GM19035 (cell line): ENCODE data around the gene PTPRF.

ENCODE experiments used
- ATAC-seq: cut with Tn5 transposase; IDR thresholded peaks from one replicate; pipeline ENCODE4 v1.9.1; 2021; ENCODE audit not compliant: unreplicated experiment

Gene PTPRF

GRCh38 chr1:43653339-43653738, 122.7 kb downstream of the PTPRF start:
- no peak for ATAC-seq

GRCh38 chr1:43653893-43654292, 123.2 kb downstream of the PTPRF start:
- no peak for ATAC-seq

GRCh38 chr1:43655953-43656352, 125.3 kb downstream of the PTPRF start:
- no peak for ATAC-seq

GRCh38 chr1:43659212-43660166, 128.8 kb downstream of the PTPRF start:
- ATAC-seq, result no peak

DNA sequence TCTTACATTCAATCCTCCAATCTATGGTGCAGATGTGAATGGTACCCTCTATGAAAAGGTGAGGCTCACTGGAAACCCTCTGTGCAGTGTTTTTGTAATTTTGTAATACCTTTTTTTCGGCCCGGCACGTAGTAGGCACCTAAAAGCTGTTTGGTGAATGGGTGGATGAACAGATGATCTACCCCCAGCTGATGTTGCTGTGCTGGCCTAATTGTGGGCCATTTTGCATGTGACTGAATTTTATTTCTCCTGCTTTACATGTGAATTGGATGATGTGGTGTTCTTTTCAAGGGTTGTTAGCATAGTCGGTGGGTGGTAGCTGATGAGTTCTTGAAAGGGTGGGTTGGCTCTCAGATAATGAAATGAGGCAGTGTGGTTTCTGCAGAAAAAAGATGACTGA, 129.7 kb downstream of the PTPRF start:
- no peak for ATAC-seq

DNA sequence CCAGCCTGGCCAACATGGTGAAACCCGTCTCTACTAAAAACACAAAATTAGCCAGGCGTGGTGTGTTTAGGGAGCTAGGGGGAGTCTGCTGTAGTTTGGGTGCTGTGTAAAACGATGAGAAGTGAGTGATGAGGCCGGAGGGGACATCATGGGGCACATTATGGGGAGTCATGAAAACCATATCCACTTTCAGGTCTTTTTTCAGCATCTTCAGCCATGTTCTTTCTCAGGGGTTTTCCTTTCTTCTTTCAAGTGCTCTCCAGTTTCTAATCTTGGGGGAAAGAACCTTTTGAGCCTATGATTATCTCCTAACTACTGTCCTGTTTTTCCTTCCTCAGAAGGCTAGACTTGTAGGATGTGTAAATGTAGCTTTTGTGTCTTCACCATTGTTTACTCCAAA, 133.7 kb downstream of the PTPRF start:
- no peak for ATAC-seq

DNA sequence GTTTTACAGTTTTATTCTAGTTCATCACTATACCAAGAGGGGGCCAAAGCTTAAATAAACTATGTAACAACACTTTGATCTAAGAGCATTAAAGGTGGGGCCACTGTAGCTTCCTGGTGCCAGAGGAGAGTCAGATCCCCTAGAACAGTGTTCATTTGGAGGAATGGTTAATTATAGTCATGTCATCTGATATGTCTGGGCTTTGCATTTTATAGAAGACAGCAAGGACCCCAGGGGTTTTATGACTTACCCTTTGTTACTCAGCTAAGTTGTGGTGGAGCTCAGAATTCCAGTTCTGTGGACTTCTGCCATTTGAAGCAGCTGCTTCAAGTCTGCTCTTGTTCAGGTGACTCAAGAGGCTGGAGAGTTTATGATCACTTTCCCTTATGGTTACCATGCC, 135.9 kb downstream of the PTPRF start:
- no peak for ATAC-seq

DNA sequence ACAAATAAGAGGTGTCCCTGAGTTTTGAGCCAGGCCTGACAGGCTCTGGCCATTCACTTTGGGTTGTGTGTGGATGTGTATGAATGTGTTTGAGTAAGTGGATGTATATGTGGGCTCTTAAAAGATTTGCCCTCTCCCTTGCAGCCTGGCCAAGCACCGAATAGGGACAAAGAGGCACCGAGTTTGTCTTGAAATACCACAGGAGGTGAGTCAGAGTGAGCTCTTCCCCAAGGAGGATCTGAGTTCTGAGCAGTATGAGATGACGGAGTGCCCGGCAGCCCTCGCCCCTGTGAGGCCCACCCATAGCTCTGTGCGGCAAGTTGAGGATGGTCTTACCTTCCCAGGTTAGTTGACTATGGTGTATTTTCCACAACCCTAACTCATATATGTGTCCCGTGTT, 138.3 kb downstream of the PTPRF start:
- ATAC-seq, result no peak

DNA sequence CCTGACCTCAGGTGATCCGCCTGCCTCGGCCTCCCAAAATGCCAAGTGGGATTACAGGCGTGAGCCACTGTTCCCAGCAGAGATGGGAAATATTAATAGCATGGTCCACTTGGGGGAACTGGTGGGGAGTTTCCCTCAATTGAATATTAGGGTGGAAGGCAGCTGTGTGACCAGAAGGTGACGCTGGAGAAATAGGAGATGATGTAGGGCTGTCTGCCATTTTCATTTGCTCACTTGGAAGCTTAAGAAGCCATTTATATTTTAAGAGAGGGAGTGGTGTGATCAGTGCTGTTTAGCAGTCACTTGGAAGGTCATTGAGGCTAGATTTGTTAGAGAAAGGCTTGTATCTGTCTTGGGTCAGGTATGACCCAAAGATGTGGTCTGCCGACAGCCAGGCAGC, 139.2 kb downstream of the PTPRF start:
- ATAC-seq, result no peak

DNA sequence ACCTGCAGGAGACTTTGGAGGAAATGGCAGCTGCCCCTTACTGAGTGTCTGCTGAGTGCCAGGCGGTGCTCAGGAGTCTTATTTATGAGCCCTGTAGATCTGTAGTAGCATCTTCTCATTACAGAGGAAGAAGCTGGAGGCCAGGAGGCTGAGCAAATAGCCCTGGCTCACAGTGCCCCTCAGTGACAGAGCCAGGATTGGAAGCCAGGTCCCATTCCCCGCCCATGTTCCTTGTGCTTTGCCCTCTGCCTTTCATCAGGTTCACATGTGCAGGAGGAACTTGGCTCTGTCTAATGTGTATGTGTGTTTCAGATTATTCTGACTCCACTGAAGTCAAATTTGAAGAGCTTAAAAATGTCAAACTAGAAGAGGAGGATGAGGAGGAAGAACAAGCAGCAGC, 140.5 kb downstream of the PTPRF start:
- no peak for ATAC-seq

DNA sequence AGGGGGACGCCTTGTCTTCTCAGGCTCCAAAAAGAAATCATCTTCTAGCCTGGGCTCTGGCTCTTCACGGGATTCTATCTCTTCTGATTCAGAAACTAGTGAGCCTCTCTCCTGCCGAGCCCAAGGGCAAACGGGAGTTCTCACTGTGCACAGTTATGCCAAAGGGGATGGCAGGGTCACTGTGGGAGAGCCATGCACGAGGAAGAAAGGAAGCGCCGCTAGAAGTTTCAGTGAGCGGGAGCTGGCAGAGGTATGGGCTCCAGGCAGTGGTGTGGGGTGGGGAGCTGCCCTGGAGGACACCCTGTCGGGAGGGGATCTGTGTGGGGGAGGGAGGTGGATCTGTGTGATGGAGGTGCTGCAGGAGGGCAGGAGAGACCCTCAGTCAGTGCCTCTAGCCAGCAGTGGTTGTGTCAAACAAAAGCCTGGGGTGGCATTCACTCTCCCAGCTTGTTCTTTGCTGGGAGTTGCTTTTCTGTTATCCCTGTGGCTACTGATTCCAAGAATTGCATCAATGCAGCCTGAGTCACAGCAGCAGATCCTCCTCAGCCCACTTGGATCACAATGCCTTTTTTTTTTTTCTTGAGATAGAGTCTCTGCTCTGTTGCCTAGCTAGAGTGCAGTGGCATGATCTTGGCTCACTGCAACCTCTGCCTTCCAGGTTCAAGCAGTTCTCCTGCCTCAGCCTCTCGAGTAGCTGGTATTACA, 141.1 kb downstream of the PTPRF start:
- ATAC-seq, result no peak

GRCh38 chr1:43673261-43673660, 142.6 kb downstream of the PTPRF start:
- no peak for ATAC-seq
